ENCODE measurements around the gene OR10J4.
"Not testable (repeated sequence)": the region's sequence is repeated elsewhere in the genome, so short reads cannot be mapped to it uniquely, and the experiment has no call there.

Gene OR10J4
- long read RNA-seq, donor 1: 0 reads
- long read RNA-seq, donor 2: 0 reads
- long read RNA-seq, donor 3: 0 reads
- long read RNA-seq, donor 4: 0 reads
- long read RNA-seq, donor 5: 0 reads
- long read RNA-seq, donor 6: 0 reads
- long read RNA-seq, donor 7: 0 reads
- long read RNA-seq, donor 8: 0 reads

GRCh38 chr1:159431904-159432303 is at the start of gene OR10J4:
Gene OR10J4 (plus strand): TSS chr1:159432204.
- DNase-seq: no peak

DNA sequence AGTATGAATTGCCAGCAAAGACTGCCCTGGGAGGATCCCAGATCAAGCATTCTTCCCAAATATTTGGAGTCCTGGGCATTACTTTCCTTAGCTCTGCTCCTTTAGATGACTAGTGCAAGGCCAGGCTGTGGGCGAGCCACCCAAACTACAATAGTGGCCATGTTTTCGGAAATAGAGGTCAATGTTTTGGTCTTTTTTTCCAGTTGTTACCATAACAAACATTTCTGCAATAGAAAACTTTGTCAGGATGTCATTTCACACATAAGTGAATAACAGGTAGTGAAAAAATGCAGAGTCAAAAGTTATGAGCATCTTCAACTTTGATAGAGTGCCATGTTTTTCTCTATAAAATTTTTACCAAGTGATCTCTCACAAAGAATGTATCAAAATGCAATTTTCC is 25.2 kb upstream of the OR10J4 start:
- DNase-seq: no peak

- DNase-seq: no peak
Measured at GRCh38 chr1:159408862-159409400, 23.1 kb upstream of the OR10J4 start.

- DNase-seq: no peak
Measured at GRCh38 chr1:159421821-159422220, 10.2 kb upstream of the OR10J4 start.

GRCh38 chr1:159428536-159428935 is 3.5 kb upstream of the OR10J4 start:
- no peak for DNase-seq

GRCh38 chr1:159429074-159429861 is 2.7 kb upstream of the OR10J4 start:
- no peak for DNase-seq

DNA sequence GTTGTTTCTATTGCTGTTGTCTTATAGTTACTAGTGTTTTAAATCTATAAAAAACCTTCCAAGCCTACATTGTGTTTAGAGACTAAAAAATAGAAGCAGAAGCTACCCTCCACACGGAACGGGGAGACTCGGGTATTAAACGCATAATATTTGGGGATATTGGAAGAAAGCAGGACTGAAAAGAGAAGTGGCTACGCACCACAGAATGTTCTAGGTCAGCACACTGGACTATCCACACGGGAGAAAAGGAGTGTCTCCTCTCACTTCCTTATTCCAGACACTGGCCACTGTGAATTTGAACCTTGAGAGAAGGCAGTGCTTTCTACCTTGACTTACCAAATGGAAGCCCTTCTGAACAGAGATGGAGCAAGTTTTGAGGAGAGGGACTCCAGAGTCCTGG is 1.0 kb upstream of the OR10J4 start:
- no peak for DNase-seq

DNA sequence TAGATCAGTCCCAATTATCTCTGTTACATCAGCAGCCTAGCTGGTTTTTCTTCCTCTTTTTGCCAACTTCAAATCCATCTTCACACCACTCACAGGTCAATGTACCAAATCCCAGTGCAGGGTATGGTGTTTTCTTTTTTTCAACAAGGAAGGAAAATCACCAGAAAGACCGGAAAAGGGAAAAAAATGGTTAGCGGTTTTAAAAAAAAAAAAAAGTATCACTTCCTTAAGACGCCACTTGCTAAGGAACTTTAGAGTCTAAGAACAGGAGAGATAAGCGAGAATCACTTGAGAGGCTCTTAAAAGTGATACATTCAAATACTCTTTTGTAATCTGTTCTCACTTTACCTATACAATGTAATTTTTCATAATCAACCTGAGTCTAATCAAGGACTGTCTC is 4.5 kb downstream of the OR10J4 start:
- DNase-seq: no peak

DNA sequence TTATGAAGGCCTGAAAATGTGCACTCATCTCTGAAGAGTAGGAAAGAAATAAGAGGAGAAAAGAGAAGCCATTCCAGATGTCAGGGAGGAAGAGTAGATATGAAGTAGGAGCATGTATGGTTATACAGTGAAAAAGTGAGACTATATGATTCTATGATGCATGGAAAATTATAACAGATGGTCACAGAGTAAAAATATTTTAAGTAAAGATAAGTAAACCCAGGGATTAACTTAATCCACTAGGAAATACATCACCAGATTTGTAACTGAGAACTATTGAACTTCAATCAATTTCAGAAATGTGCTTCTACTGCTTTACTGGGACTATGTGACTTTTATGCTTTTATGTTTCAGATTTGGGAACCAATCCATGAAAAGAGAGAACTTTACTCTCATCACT is 7.4 kb downstream of the OR10J4 start, which contains the start of gene OR10J1:
OR10J1 (plus strand) TSS at position 301 of the 400 bp plus-strand sequence; CDS start at position 371, 70 bp downstream.
- DNase-seq: no peak

- DNase-seq: no peak
Measured at GRCh38 chr1:159441360-159441759, 9.4 kb downstream of the OR10J4 start.

- no peak for DNase-seq
Measured at GRCh38 chr1:159442428-159442827, 10.4 kb downstream of the OR10J4 start.

- DNase-seq: no peak
Measured at GRCh38 chr1:159443066-159443750, 11.2 kb downstream of the OR10J4 start.

GRCh38 chr1:159444511-159444910 is 12.5 kb downstream of the OR10J4 start:
- peak; percentile 10 for DNase-seq

GRCh38 chr1:159448181-159448580 is 16.2 kb downstream of the OR10J4 start:
- DNase-seq: no peak

GRCh38 chr1:159449605-159450004 is 17.6 kb downstream of the OR10J4 start:
- not testable (repeated sequence) for DNase-seq

DNA sequence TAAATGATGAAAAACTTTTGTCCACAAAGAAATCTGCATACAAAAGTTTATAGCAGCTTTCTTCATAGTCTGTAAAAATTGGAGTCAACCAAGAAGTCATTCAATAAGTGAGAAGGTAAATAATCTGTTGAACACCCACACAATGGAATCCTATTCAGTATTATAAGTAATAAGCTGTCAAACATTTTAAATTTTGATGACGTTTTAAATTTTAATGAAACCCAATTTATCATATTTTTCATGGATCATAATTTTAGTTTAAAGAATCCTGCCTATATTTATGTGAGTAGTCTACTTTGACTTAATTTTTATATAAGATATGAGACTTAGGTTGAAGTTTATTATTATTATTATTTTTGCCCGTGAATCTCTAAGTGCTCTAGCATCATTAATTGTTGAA is 27.5 kb downstream of the OR10J4 start:
- no peak for DNase-seq

DNA sequence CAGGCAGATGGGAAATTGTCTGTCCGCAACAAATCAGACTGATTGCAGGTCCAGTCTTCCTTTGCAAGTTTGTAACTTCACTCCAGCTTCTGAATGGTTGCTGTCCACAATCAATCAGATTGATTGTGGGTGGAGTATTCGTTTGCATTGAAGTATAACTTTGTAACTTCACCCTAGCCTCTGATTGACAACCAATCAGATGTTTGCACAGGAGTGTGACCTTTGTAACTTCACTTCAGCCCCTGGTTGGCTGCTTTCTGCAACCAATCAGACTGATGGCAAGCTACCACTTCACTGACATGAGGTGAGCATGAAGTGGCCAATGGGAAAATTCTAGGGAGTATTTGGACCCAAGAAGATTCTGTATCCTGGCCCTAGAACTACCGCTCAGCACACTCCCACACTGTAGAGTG is 33.2 kb downstream of the OR10J4 start:
- DNase-seq: no peak

DNA sequence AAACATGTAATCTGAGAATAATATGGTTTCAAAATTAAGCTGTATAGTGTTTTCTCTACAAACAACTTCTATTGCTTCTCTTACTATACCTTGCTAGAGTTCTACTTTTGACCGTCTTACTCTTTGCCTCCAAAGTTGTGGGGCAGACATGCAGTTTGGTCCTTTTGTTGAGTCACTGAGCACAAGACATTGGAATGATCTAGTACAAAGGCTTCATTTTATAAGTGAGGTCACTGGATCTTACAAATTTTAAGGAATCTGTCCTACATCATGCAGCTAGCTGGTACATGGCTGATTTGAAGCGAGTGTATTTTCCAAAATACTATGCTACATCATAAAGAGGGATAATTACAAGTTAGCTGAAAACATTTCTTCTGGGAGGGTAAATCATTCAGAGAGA is 36.3 kb downstream of the OR10J4 start:
- DNase-seq: no peak

DNA sequence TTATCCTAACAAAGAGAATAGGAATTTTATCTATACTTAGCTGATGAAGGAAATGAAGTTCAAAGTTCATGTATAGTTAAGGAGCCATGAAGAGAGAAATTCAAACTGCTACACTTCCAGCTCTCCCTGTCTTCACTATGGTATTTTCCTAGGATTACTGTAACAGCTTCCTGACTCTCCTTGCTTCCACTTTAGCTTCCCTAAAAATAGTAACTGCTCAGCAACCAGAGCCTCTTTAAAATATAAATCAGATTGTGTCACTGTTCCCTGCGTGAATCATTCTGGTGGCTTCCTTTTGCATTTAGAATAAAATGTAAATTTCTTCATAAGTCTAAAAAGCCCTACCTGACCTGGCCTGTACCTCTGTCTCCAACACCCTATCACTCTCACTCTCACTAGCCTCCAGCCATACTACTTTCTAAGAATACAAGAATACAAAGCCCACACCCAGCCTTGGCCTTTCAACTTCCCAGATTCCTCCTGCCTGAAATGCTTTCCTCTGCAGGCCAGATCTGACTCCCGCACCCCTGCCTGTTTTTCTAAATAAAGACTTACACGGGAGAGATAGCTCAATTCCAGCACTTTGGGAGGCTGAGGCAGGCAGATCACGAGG is 38.0 kb downstream of the OR10J4 start:
- no peak for DNase-seq

DNA sequence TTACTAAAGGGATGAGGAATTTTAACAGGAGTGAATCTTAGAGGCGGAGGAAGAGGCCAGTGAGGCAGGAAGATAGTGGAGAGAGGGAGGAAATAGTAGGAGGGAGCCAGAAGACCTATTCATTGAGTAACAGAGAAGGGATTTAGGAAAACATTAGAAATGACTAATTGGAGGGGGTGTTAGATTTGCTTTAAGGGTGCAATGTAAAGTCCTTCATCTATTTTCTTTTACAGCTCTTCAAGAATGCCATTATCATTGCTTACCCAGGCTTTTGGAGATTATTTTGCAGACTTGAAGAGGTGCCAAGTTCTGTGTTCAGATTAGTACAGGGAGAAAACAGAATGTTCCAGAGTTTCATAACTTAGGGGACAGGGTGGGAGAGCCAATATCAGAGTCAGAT is 41.3 kb downstream of the OR10J4 start:
- DNase-seq: no peak

DNA sequence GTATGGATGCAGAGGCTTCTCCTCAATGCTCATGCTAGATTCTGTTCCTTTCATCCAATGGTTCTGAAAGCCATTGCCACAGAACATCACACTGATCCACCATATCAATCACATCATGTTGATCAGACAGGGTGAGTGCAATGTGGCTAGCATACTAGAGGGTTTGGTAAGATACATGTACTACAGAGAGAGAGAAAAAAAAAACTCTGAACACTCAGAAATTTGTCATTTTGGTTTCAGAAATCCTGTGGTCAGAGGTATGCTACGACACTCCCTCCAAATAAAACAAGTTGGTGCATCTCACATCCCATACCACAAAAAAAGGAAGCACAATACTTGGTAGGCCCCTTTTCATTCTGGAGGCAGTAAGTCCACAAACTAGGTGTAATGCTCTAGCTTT is 42.9 kb downstream of the OR10J4 start:
- DNase-seq: no peak
